Upper lobe of right lung (tissue), 1 donor: ENCODE data around the gene MAGOH. TPM values are rescaled to one million over a fixed set of nuclear protein-coding genes. Genes with fewer than 3 reads are reported as not detected.

Experiments
- ATAC-seq: fragments of 200-7000 bp; cut with Tn5 transposase; one replicate; pipeline ENCODE4 v1.9.1; 2020; ENCODE audit warnings: mild to moderate bottlenecking, moderate library complexity
- DNase-seq: peaks from one replicate; pipeline ENCODE4 v3.0.0-alpha.2; 2020
- H3K27ac ChIP-seq: fragments of 200-600 bp; one replicate; pipeline ENCODE4 v1.8.0; 2022
- H3K27me3 ChIP-seq: fragments of 200-600 bp; one replicate; pipeline ENCODE4 v1.8.0; 2022; ENCODE audit warnings: mild to moderate bottlenecking
- H3K36me3 ChIP-seq: fragments of 200-600 bp; one replicate; pipeline ENCODE4 v1.8.0; 2022
- H3K4me1 ChIP-seq: fragments of 200-600 bp; one replicate; pipeline ENCODE4 v1.8.0; 2022
- H3K4me3 ChIP-seq: fragments of 200-600 bp; one replicate; pipeline ENCODE4 v1.8.0; 2022; ENCODE audit warnings: mild to moderate bottlenecking
- H3K9me3 ChIP-seq: fragments of 200-600 bp; one replicate; pipeline ENCODE4 v1.8.0; 2022
- intact Hi-C: fragments of 100-400 bp; cut with DNase I; formaldehyde crosslinking; loops from one replicate; pipeline ENCODE4 v1.11.0; 2022
- total RNA-seq: library from RNA; stranded (reverse); fragmentation: NEBNext Ultra II Directional; extraction: Animal tissue kit (Norgen Biotek cat#: 25700); gene quantifications from one replicate; pipeline ENCODE4 v1.2.1, GENCODE V29; 2021
- TF ChIP-seq, protein P1 (sequence below): fragments of 200-600 bp; IDR thresholded peaks from one replicate; pipeline ENCODE4 v1.8.0; 2022; ENCODE audit warnings: antibody characterized with exemption
- donor health status: DM: no; HTN: yes; CAD: no; lungs with severe emphysema.

The MAGOH gene
- total RNA-seq, 1 donor from 2014 or later = 38.8 TPM

GRCh38 chr1:53219711-53220110 lies 18.6 kb downstream of the MAGOH start:
- Histone ChIP-seq H3K36me3 (peaks cover 20% of the 10 kb centered on the region), H3K9me3 (no peaks in the 10 kb centered on the region), H3K4me1 (no peaks in the 10 kb centered on the region), H3K27me3 (no peaks in the 10 kb centered on the region), H3K4me3 (peak overlapping the region; percentile 68), H3K27ac (peak overlapping the region; percentile 96)
- no peak for ATAC-seq
- DNase-seq = no peak
- TF ChIP-seq, protein P1, sequence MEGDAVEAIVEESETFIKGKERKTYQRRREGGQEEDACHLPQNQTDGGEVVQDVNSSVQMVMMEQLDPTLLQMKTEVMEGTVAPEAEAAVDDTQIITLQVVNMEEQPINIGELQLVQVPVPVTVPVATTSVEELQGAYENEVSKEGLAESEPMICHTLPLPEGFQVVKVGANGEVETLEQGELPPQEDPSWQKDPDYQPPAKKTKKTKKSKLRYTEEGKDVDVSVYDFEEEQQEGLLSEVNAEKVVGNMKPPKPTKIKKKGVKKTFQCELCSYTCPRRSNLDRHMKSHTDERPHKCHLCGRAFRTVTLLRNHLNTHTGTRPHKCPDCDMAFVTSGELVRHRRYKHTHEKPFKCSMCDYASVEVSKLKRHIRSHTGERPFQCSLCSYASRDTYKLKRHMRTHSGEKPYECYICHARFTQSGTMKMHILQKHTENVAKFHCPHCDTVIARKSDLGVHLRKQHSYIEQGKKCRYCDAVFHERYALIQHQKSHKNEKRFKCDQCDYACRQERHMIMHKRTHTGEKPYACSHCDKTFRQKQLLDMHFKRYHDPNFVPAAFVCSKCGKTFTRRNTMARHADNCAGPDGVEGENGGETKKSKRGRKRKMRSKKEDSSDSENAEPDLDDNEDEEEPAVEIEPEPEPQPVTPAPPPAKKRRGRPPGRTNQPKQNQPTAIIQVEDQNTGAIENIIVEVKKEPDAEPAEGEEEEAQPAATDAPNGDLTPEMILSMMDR = no peak
- intact Hi-C loops = no loop called here

DNA sequence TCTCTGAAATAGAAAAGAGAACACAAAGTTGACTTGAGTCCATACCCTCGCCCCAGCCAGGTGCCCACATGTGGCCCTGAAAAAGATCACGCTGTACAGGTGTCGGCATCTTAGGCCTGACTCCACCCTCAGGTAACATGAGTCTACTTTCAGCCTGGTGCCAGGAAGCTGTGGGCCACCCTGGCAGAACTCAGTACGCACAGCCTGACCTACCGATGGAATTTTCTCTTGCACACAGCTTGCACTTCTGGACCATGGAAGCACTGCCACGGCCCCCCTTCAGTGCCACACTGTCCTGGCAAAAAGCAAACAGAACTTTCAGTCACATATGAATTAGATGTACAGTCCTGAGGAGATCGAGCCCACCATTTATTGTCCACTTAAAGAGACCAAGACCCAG lies 20.1 kb downstream of the MAGOH start:
- no peak overlapping the region for H3K27ac ChIP-seq
- H3K4me1 ChIP-seq = no peaks in the 10 kb centered on the region
- H3K9me3 ChIP-seq = no peaks in the 10 kb centered on the region
- no peak overlapping the region for H3K4me3 ChIP-seq
- H3K36me3 ChIP-seq = peaks cover 35% of the 10 kb centered on the region
- no peak for DNase-seq
- intact Hi-C loops = no loop called here
- ATAC-seq = no peak
- TF ChIP-seq, protein P1 = no peak
- H3K27me3 ChIP-seq = no peaks in the 10 kb centered on the region

DNA sequence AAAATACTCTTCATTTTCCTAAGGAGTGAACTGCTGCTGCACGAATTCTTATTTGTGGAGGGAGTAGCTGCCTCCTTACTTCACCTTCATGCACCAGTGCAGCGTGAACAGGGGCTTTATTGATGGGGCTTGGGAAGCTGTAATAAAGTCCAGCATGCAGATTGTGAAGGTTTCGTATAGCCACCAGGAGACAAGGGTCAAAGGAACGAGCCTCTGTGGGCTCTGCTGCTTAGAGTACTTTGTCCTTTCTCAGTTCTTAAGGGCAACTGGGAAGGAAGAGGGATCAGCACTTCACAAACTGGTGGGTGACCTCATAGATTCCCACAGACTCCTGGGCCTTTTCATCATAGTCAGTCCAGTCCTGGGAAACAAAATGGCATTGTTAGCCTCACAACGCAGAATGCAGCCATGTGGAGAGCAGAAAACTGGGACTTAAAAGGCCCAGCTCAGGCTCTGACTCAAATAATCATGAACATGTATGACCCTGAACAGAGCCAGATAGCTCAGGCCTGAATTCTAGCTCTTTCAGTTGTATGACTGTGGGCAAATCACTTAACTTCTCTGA lies 23.9 kb downstream of the MAGOH start:
- no peak for ATAC-seq
- no peak overlapping the region for H3K4me3 ChIP-seq
- no peak for DNase-seq
- intact Hi-C loops = no loop called here
- H3K4me1 ChIP-seq = no peaks in the 10 kb centered on the region
- H3K27ac ChIP-seq = no peak overlapping the region
- no peaks in the 10 kb centered on the region for H3K27me3 ChIP-seq
- no peaks in the 10 kb centered on the region for H3K9me3 ChIP-seq
- TF ChIP-seq, protein P1 = no peak
- H3K36me3 ChIP-seq = peaks cover 72% of the 10 kb centered on the region

GRCh38 chr1:53210954-53211353 lies 27.4 kb downstream of the MAGOH start:
- H3K4me3 ChIP-seq = no peak overlapping the region
- ATAC-seq = no peak
- H3K27ac ChIP-seq = no peak overlapping the region
- H3K4me1 ChIP-seq = no peaks in the 10 kb centered on the region
- no peaks in the 10 kb centered on the region for H3K9me3 ChIP-seq
- DNase-seq = no peak
- intact Hi-C loops = no loop called here
- TF ChIP-seq, protein P1 = no peak
- no peaks in the 10 kb centered on the region for H3K27me3 ChIP-seq
- H3K36me3 ChIP-seq = peaks cover 99% of the 10 kb centered on the region

- no peaks in the 10 kb centered on the region for H3K9me3 ChIP-seq
- H3K27ac ChIP-seq = no peak overlapping the region
- ATAC-seq (no peak), DNase-seq (no peak)
- H3K27me3 ChIP-seq = no peaks in the 10 kb centered on the region
- H3K4me1 ChIP-seq = no peaks in the 10 kb centered on the region
- H3K4me3 ChIP-seq = no peak overlapping the region
- intact Hi-C loops = no loop called here
- TF ChIP-seq, protein P1 = no peak
- peaks cover 98% of the 10 kb centered on the region for H3K36me3 ChIP-seq
Observed at GRCh38 chr1:53210352-53210751, 28.0 kb downstream of the MAGOH start.

GRCh38 chr1:53207726-53208125 lies 30.6 kb downstream of the MAGOH start:
- peaks cover 97% of the 10 kb centered on the region for H3K36me3 ChIP-seq
- ATAC-seq (no peak), DNase-seq (no peak)
- H3K4me1 ChIP-seq = no peaks in the 10 kb centered on the region
- H3K9me3 ChIP-seq = no peaks in the 10 kb centered on the region
- H3K27ac ChIP-seq = no peak overlapping the region
- intact Hi-C loops = no loop called here
- no peak overlapping the region for H3K4me3 ChIP-seq
- TF ChIP-seq, protein P1 = no peak
- no peaks in the 10 kb centered on the region for H3K27me3 ChIP-seq
